AG08396 (cell line): Measurements from ENCODE around the gene CHRDL2.
A peak's percentile ranks its signal among the peaks of the same experiment; 100 is the strongest.
"Not testable (repeated sequence)": the region's sequence is repeated elsewhere in the genome, so short reads cannot be mapped to it uniquely, and the experiment has no call there.

ENCODE experiments used
- DNase-seq: peaks from one replicate; pipeline ENCODE4 v3.0.0; 2012; ENCODE audit warnings: low spot score, mixed read lengths

CHRDL2 gene

DNA sequence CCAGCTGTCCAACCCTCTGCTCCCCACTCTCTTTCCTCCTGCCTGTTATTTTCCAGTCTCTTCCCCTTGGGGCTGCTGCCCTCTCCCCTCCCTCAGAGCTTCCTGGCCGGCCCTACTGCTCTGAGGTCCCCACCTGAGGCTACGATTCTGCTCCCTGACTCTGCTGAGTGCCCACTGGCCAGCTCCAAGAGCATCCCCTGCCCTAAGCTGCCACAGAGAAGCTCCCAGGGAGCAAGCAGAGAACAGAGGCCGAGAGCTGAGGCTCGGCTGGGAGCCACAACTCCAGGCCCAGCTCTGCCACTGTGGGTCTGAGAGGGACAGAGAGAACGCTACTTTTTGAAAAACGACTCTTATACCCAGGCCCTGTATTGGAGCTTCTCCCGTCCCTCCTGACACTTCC, 61.1 kb downstream of the CHRDL2 start:
- no peak for DNase-seq

GRCh38 chr11:74669211-74670160, 61.7 kb downstream of the CHRDL2 start:
- no peak for DNase-seq

DNA sequence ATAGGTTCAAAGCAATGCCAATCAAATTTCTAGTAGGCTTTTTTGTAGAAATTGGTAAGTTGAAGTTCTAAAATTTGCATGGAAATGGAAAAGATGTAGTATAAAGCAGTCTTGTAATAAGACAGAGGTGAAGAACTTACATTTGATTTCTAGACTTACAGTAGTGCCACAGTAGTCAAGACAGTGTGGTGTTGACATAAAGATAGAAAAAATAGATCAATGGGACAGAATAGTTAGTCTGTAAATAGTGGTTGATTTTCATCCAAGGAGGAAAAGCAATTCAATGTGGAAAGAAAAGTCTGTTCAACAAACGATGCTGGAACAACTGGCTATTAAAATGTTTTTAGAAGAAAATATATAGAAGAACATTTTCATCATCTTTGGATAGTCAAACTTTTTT, 67.9 kb downstream of the CHRDL2 start:
- DNase-seq: no peak

DNA sequence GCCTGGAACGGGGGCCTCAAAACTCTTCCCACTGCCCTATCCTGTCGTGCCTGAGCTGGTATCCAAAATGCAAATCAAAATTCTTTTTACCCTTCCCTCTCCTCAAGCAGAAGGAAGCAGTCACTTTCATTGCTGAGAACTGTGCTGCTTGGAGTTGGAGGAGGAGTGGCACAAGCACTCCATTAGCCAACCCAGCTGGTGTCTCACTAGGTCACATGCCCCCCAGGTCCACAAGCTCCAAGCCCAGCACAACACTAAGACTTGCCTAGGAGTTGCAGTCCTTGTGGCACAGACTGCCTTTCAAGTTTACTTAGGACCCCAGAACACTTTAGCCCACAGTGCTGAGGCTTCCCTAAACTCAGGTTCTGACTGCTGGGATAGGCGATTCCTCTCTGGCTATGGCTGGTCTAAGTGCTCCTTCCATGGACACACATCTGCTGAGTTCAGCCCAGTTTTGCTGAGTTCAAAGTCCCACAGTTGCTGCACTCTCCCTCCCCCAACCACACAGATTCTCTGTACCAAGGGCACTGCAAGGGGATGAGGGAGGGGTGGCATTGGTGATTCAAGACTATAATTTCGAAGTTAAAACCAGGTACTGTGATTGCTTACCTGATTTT, 68.6 kb downstream of the CHRDL2 start:
- DNase-seq: no peak

DNA sequence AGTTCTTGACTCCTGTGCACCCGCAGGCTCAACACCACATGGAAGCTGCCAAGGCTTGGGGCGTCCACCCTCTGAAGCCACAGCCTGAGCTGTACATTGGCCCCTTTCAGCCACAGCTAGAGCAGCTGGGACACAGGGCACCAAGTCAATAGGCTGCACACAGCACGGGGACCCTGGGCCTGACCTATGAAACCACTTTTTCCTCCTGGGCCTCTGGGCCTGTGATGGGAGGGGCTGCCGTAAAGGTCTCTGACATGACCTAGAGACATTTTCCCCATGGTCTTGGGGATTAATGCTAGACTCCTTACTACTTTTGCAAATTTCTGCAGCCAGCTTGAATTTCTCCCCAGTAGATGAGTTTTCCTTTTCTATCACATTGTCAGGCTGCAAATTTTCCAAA, 72.1 kb downstream of the CHRDL2 start:
- DNase-seq: not testable (repeated sequence)

DNA sequence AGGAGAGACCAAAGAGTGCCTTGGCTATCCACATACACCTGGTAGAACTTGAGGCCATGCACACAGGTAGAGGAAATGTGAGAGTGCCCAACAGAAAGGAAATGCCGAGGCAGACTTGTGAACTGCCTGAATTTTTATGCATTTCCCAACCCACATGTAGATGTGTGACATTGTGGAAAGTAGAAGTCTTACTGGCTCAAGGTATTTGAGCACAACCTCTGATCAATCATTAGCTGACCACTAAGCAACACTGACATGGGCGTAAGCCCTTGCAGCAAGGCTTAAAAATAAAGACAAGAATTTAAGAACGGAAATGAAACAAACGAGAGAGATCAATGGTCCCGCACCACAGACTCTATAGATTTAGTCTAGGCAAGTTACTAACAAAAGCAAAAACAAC, 76.2 kb downstream of the CHRDL2 start:
- DNase-seq: no peak

DNA sequence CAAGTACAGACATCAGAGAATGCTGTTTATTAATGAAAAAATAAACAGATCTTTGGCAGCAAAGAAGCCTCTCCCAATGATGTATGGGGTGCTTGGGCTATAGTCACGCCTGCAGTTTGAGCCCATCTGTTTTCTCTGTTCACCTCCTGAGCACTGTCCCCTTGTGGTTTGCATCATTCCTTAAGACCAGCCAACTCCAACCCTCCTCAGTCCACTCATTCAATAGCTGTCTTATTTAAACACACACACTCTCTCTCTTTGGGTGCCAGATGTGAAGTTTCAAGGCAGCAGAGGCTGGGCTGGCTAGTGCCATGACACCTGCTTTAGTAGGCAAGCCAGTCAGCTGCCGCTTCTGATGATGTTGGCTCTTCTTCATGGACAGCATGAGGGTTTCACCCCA, 80.7 kb downstream of the CHRDL2 start:
- DNase-seq: peak; percentile 82

GRCh38 chr11:74648894-74649293, 82.3 kb downstream of the CHRDL2 start:
- DNase-seq: peak; percentile 23

DNA sequence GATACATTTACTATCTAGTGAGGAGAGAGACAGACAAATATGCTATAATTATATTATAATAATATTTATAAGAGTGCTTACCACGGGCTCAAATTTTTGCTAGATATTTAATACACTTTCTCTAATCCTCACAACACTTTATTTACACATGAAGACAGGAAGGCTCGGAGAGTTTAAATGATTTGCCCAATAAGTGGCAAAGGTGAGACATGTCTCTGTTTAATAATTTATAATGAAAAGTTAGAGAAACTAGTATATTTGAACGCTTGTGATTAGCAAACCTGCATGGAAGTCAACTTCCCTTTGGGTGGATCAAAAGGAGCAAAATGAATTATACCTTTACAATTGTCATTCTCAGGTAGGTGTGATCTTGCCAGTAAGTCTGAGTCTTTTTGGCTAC, 83.4 kb downstream of the CHRDL2 start:
- DNase-seq: no peak

- no peak for DNase-seq
Observed at GRCh38 chr11:74647404-74647803, 83.8 kb downstream of the CHRDL2 start.

DNA sequence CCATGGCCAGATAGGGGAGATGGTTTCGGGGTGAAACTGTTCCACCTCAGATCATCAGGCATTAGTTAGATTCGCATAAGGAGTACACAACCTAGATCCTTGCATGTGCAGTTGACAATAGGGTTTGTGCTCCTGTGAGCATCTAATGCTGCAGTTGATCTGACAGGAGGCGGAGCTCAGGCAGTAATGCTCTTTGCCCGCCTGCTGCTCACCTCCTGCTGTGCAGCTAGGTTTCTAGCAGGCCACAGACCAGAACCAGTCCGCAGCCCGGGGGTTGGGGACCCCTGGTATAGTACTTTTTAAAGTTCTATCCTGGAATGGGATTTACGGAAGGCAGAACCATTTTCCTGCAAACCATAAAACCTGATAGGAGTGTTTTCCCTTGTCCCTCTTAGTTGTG, 84.3 kb downstream of the CHRDL2 start:
- DNase-seq: no peak
